Fibroblast of skin of back (primary cell): ENCODE results near the gene FRMD1.

Experiments
- DNase-seq: peaks from one replicate; pipeline ENCODE4 v3.0.0-alpha.2; 2013

The FRMD1 gene

GRCh38 chr6:168054765-168055560 lies 24.0 kb downstream of the FRMD1 start:
- no peak for DNase-seq

- no peak for DNase-seq
Measured at GRCh38 chr6:168053957-168054471, 25.0 kb downstream of the FRMD1 start.

GRCh38 chr6:168053086-168053956 lies 25.7 kb downstream of the FRMD1 start:
- no peak for DNase-seq

- DNase-seq: no peak
Measured at GRCh38 chr6:168052291-168052891, 26.6 kb downstream of the FRMD1 start.

- DNase-seq: no peak
Measured at GRCh38 chr6:168051648-168052047, 27.4 kb downstream of the FRMD1 start.

GRCh38 chr6:168050881-168051586 lies 28.0 kb downstream of the FRMD1 start:
- DNase-seq: no peak

- no peak for DNase-seq
Measured at GRCh38 chr6:168050225-168050880, 28.7 kb downstream of the FRMD1 start.

GRCh38 chr6:168049706-168050224 lies 29.2 kb downstream of the FRMD1 start:
- no peak for DNase-seq

- no peak for DNase-seq
Measured at GRCh38 chr6:168049277-168049676, 29.7 kb downstream of the FRMD1 start.

- no peak for DNase-seq
Measured at GRCh38 chr6:168048724-168049025, 30.3 kb downstream of the FRMD1 start.

- DNase-seq: no peak
Measured at GRCh38 chr6:168047841-168048723, 30.9 kb downstream of the FRMD1 start.

GRCh38 chr6:168046696-168047095 lies 32.3 kb downstream of the FRMD1 start:
- no peak for DNase-seq

GRCh38 chr6:168045706-168046620 lies 33.0 kb downstream of the FRMD1 start:
- DNase-seq: no peak

GRCh38 chr6:168045141-168045691 lies 33.8 kb downstream of the FRMD1 start:
- no peak for DNase-seq

GRCh38 chr6:168044521-168045130 lies 34.4 kb downstream of the FRMD1 start:
- DNase-seq: no peak

GRCh38 chr6:168043848-168044415 lies 35.1 kb downstream of the FRMD1 start:
- no peak for DNase-seq

GRCh38 chr6:168043193-168043847 lies 35.7 kb downstream of the FRMD1 start:
- no peak for DNase-seq
